ENCODE data around the gene ELP6.

The ELP6 gene

GRCh38 chr3:47495111-47495510, 18.4 kb downstream of the ELP6 start:
- TF ChIP-seq, protein P1, sequence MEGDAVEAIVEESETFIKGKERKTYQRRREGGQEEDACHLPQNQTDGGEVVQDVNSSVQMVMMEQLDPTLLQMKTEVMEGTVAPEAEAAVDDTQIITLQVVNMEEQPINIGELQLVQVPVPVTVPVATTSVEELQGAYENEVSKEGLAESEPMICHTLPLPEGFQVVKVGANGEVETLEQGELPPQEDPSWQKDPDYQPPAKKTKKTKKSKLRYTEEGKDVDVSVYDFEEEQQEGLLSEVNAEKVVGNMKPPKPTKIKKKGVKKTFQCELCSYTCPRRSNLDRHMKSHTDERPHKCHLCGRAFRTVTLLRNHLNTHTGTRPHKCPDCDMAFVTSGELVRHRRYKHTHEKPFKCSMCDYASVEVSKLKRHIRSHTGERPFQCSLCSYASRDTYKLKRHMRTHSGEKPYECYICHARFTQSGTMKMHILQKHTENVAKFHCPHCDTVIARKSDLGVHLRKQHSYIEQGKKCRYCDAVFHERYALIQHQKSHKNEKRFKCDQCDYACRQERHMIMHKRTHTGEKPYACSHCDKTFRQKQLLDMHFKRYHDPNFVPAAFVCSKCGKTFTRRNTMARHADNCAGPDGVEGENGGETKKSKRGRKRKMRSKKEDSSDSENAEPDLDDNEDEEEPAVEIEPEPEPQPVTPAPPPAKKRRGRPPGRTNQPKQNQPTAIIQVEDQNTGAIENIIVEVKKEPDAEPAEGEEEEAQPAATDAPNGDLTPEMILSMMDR (IDR thresholded peaks at IDR 0.05) = no peak
- Histone ChIP-seq H3K4me2 (ENCODE audit: low read length) (no peak overlapping the region), H3K27ac (no peak overlapping the region), H3K27me3 (ENCODE audit: control insufficient read depth, insufficient read depth, low read length) (no peaks in the 10 kb centered on the region), H3K79me2 (no peaks in the 10 kb centered on the region), H3K9me3 (ENCODE audit: control insufficient read depth, low read length) (no peaks in the 10 kb centered on the region), H3K4me1 (no peaks in the 10 kb centered on the region), H3K4me3 (ENCODE audit: low read depth, low read length) (no peak overlapping the region), H3K9ac (no peak overlapping the region), H3K36me3 (ENCODE audit: control insufficient read depth, insufficient read depth, low read length) (no peaks in the 10 kb centered on the region), H2AFZ (no peak overlapping the region)

DNA sequence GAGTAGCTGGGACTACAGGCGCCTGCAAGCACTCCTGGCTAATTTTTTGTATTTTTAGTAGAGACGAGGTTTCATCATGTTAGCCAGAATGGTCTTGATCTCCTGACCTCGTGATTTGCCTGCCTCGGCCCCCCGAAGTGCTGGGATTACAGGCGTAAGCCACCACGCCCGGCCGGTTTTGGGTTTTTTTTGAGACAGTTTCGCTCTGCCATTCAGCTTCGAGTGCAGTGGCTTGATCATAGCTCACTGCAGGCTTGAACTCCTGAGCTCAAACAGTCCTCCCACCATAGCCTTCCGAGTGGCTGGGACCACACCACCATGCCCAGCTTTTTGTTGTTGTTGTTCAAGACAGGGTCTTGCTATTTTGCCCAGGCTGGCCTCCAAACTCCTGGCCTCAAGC, 21.7 kb downstream of the ELP6 start:
- TF ChIP-seq, protein P1 (IDR thresholded peaks at IDR 0.05) = no peak
- no peaks in the 10 kb centered on the region for H3K27me3 ChIP-seq (ENCODE audit: control insufficient read depth, insufficient read depth, low read length)
- no peaks in the 10 kb centered on the region for H3K9me3 ChIP-seq (ENCODE audit: control insufficient read depth, low read length)
- H3K79me2 ChIP-seq = no peaks in the 10 kb centered on the region
- no peak overlapping the region for H3K4me3 ChIP-seq (ENCODE audit: low read depth, low read length)
- H3K4me1 ChIP-seq = no peaks in the 10 kb centered on the region
- H2AFZ ChIP-seq = no peak overlapping the region
- no peaks in the 10 kb centered on the region for H3K36me3 ChIP-seq (ENCODE audit: control insufficient read depth, insufficient read depth, low read length)
- no peak overlapping the region for H3K27ac ChIP-seq
- H3K9ac ChIP-seq = no peak overlapping the region
- no peak overlapping the region for H3K4me2 ChIP-seq (ENCODE audit: low read length)

DNA sequence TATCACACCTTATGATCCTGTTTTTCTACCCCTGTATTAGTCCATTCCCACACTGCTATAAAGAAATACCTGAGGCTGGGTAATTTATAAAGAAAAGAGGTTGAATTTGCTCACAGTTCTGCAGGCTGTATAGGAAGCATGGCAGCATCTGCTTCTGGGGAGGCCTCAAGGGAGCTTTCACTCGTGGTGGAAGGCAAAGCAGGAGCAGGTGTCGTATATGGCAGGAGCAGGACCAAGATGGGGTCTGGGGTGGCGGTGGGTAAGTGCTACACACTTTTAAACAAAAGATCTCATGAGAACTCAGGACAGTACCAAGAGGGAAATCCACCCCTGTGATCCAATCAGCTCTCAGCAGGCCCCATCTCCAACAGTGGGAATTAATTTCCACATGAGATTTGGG, 22.3 kb downstream of the ELP6 start:
- no peak overlapping the region for H3K4me2 ChIP-seq (ENCODE audit: low read length)
- H3K36me3 ChIP-seq (ENCODE audit: control insufficient read depth, insufficient read depth, low read length) = no peaks in the 10 kb centered on the region
- H2AFZ ChIP-seq = no peak overlapping the region
- H3K9ac ChIP-seq = no peak overlapping the region
- H3K79me2 ChIP-seq = no peaks in the 10 kb centered on the region
- H3K4me3 ChIP-seq (ENCODE audit: low read depth, low read length) = no peak overlapping the region
- TF ChIP-seq, protein P1 (IDR thresholded peaks at IDR 0.05) = no peak
- no peaks in the 10 kb centered on the region for H3K27me3 ChIP-seq (ENCODE audit: control insufficient read depth, insufficient read depth, low read length)
- H3K9me3 ChIP-seq (ENCODE audit: control insufficient read depth, low read length) = no peaks in the 10 kb centered on the region
- no peak overlapping the region for H3K27ac ChIP-seq
- no peaks in the 10 kb centered on the region for H3K4me1 ChIP-seq

DNA sequence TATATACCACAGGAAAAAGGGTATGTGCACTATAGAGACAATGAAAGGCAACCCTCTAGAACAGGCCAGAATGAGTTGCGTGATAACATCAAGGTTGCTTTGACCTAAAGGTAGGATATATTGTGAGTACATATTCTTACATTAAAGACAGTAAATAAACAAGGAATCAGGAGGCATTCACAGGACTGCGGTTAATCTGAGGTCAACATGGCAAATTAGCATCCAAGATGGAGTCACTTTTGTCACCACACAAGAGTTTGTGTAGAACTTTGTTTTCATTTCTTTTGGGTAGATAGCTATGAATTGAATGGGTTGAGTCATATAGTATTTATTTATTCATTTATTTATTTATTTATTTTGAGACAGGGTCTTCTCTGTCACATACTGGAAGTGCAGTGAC, 26.2 kb downstream of the ELP6 start:
- TF ChIP-seq, protein P1 (IDR thresholded peaks at IDR 0.05) = no peak
- no peak overlapping the region for H3K4me2 ChIP-seq (ENCODE audit: low read length)
- H3K9ac ChIP-seq = no peak overlapping the region

DNA sequence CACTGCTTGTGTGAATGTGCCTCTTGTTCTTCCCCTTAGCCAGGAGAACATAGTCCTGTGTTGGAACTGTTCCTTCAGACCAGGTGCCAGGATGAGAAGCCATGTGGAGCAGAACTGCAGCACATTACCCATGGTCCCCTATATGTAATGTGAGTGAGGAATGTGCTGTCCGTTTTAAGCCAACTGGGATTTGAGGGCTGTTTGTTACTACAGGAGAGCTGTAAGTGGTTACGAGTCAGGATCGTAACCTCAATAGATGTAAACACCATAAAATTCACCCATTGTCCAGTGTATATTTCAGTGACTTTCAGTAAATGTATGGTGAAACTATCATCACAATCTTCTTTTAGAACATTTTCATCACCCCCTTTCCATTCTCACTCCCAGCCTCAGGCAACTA, 27.7 kb downstream of the ELP6 start:
- H3K4me2 ChIP-seq (ENCODE audit: low read length) = no peak overlapping the region
- H3K36me3 ChIP-seq (ENCODE audit: control insufficient read depth, insufficient read depth, low read length) = no peaks in the 10 kb centered on the region
- no peak overlapping the region for H2AFZ ChIP-seq
- no peak overlapping the region for H3K27ac ChIP-seq
- H3K9ac ChIP-seq = no peak overlapping the region
- H3K4me3 ChIP-seq (ENCODE audit: low read depth, low read length) = no peak overlapping the region
- no peaks in the 10 kb centered on the region for H3K79me2 ChIP-seq
- TF ChIP-seq, protein P1 (IDR thresholded peaks at IDR 0.05) = no peak
- H3K9me3 ChIP-seq (ENCODE audit: control insufficient read depth, low read length) = no peaks in the 10 kb centered on the region
- no peaks in the 10 kb centered on the region for H3K4me1 ChIP-seq
- no peaks in the 10 kb centered on the region for H3K27me3 ChIP-seq (ENCODE audit: control insufficient read depth, insufficient read depth, low read length)

More for the DNA sequence above, 26.2 kb downstream of the ELP6 start:
- H3K36me3 ChIP-seq (ENCODE audit: control insufficient read depth, insufficient read depth, low read length) = no peaks in the 10 kb centered on the region
- no peak overlapping the region for H3K4me3 ChIP-seq (ENCODE audit: low read depth, low read length)
- no peaks in the 10 kb centered on the region for H3K79me2 ChIP-seq
- H3K27ac ChIP-seq = no peak overlapping the region
- no peaks in the 10 kb centered on the region for H3K4me1 ChIP-seq
- no peaks in the 10 kb centered on the region for H3K9me3 ChIP-seq (ENCODE audit: control insufficient read depth, low read length)
- H3K27me3 ChIP-seq (ENCODE audit: control insufficient read depth, insufficient read depth, low read length) = no peaks in the 10 kb centered on the region
- H2AFZ ChIP-seq = no peak overlapping the region

Data from parathyroid adenoma (tissue), 2 donors.